Measurements from ENCODE around the gene CRTC3. TPM values are rescaled to one million over a fixed set of nuclear protein-coding genes. Genes with fewer than 3 reads are reported as not detected.
A peak's percentile ranks its signal among the peaks of the same experiment; 100 is the strongest.

Gene CRTC3, protein sequence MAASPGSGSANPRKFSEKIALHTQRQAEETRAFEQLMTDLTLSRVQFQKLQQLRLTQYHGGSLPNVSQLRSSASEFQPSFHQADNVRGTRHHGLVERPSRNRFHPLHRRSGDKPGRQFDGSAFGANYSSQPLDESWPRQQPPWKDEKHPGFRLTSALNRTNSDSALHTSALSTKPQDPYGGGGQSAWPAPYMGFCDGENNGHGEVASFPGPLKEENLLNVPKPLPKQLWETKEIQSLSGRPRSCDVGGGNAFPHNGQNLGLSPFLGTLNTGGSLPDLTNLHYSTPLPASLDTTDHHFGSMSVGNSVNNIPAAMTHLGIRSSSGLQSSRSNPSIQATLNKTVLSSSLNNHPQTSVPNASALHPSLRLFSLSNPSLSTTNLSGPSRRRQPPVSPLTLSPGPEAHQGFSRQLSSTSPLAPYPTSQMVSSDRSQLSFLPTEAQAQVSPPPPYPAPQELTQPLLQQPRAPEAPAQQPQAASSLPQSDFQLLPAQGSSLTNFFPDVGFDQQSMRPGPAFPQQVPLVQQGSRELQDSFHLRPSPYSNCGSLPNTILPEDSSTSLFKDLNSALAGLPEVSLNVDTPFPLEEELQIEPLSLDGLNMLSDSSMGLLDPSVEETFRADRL
- total RNA-seq (12.3 and 18.3 TPM in 2 replicates), polyA plus RNA-seq (18.9 and 23.4 TPM in 2 replicates), polyA minus RNA-seq (ENCODE audit: low replicate concordance) (31.0 and 36.9 TPM in 2 replicates)
- 13.7 and 21.2 TPM in 2 replicates for polyA plus RNA-seq (2012)

DNA sequence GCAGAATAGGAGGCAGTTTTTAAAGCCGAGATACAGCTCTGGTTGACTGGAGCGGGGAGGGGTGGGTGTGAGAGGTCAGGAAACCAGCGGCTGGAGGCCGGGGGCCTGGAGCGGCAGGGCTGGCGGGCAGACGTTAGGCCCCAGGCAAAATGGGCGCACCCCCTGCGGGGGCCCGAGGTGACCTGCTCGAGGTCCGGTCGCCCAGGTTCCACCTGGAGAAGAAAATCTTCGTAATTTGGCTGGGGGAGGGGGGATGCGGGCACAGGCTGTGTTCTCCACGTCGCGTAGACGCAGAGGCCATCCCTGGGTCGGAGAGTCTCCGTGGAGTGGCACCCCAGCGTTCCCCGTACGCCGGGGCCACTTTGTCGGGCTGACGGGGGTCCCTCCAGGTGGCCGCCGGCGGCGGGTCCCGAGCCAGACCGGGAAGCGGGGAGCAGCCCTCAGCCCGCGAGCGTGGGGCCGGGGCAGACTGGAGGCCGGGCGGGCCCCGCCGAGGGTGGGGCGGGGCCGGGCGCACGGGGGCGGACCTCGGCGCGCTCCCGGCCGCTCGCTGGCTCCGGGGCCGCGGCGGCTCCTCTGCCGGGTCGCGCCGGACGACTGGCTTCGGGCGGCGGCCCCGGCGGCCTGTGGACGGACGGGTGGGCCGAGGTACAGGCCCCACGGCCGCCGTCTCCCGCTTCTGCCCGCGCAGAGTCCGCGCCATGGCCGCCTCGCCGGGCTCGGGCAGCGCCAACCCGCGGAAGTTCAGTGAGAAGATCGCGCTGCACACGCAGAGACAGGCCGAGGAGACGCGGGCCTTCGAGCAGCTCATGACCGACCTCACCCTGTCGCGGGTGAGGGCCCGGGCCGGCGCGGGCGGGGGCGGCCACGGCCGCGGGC, at the start of gene CRTC3:
CRTC3 (plus strand) TSS at position 553 of the 879 bp plus-strand sequence; CDS start at position 702, 149 bp downstream.
- peak; percentile 60 to 64 for DNase-seq (ENCODE audit: low read depth in 2 of 2)
- no peak for TF ChIP-seq EZH2 (IDR thresholded peaks at IDR 0.05; ENCODE audit: low read length, missing control alignments)
- TF ChIP-seq, protein P1, sequence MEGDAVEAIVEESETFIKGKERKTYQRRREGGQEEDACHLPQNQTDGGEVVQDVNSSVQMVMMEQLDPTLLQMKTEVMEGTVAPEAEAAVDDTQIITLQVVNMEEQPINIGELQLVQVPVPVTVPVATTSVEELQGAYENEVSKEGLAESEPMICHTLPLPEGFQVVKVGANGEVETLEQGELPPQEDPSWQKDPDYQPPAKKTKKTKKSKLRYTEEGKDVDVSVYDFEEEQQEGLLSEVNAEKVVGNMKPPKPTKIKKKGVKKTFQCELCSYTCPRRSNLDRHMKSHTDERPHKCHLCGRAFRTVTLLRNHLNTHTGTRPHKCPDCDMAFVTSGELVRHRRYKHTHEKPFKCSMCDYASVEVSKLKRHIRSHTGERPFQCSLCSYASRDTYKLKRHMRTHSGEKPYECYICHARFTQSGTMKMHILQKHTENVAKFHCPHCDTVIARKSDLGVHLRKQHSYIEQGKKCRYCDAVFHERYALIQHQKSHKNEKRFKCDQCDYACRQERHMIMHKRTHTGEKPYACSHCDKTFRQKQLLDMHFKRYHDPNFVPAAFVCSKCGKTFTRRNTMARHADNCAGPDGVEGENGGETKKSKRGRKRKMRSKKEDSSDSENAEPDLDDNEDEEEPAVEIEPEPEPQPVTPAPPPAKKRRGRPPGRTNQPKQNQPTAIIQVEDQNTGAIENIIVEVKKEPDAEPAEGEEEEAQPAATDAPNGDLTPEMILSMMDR (conservative IDR thresholded peaks at IDR 0.05 in 1 of 2, IDR thresholded peaks at IDR 0.05 in 1 of 2; ENCODE audit: low read depth in 1 of 2, low read length in 2 of 2), result no peak

DNA sequence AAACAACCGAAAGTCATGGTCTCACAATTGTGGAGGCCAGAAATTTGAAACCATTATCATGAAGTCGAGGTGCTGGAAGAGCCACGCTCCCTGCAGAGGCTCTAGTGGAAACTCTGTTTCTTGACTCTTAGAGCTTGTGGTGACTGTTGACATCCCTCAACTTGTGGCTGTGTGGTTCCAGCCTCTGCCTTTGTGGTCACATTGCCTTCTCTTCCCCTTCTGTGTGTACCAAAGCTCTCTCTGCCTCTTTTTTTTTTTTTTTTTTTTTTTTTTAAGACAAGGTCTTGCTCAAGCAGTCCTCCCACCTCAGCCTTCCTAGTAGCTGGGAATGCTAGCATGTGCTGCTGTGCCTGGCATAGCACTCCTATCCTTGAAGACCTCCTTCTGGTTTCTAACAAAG, 48.7 kb upstream of the CRTC3 start:
- Histone ChIP-seq H3K9me3 (ENCODE audit: control insufficient read depth, insufficient read depth, low read depth, low read length) (no peaks in the 10 kb centered on the region), H3K36me3 (ENCODE audit: control insufficient read depth, insufficient read depth, low read length) (peaks cover 18% of the 10 kb centered on the region), H3K4me3 (replicated peaks in 1 of 4; ENCODE audit: control extremely low read depth in 1 of 4, insufficient read depth in 1 of 4, low read depth in 3 of 4, low read length in 4 of 4) (no peak overlapping the region), H3K27ac (ENCODE audit: insufficient read depth, low read length) (no peak overlapping the region), H4K20me1 (ENCODE audit: control insufficient read depth, extremely low read depth, insufficient read depth, low read length) (no peaks in the 10 kb centered on the region), H3K79me2 (ENCODE audit: control insufficient read depth, insufficient read depth, low read length) (no peaks in the 10 kb centered on the region), H2AFZ (ENCODE audit: low read length) (no peak overlapping the region), H3K4me1 (ENCODE audit: control insufficient read depth, extremely low read depth, insufficient read depth, low read length) (no peaks in the 10 kb centered on the region), H3K4me2 (ENCODE audit: extremely low read depth, insufficient read depth, low read length) (no peak overlapping the region), H3K27me3 (ENCODE audit: control insufficient read depth, insufficient read depth, low read length) (no peaks in the 10 kb centered on the region), H3K9ac (ENCODE audit: insufficient read depth, low read length) (no peak overlapping the region)
- no peak for TF ChIP-seq EZH2 (IDR thresholded peaks at IDR 0.05; ENCODE audit: low read length, missing control alignments)
- TF ChIP-seq, protein P1 (conservative IDR thresholded peaks at IDR 0.05 in 1 of 2, IDR thresholded peaks at IDR 0.05 in 1 of 2; ENCODE audit: low read depth in 1 of 2, low read length in 2 of 2), result no peak
- DNase-seq (ENCODE audit: low read depth in 2 of 2), result peak in 1 of 2 donors; percentile 52

More for the DNA sequence above, at the start of gene CRTC3:
- H3K9ac ChIP-seq (ENCODE audit: insufficient read depth, low read length), result peak within 1 kb of the TSS; percentile 84
- H3K9me3 ChIP-seq (ENCODE audit: control insufficient read depth, insufficient read depth, low read depth, low read length), result no peaks in the 10 kb centered on the region
- H3K79me2 ChIP-seq (ENCODE audit: control insufficient read depth, insufficient read depth, low read length), result peaks cover 35% of the 10 kb centered on the region
- H2AFZ ChIP-seq (ENCODE audit: low read length), result peak within 1 kb of the TSS; percentile 73
- peak within 1 kb of the TSS; percentile 85 for H3K4me2 ChIP-seq (ENCODE audit: extremely low read depth, insufficient read depth, low read length)
- no peaks in the 10 kb centered on the region for H3K27me3 ChIP-seq (ENCODE audit: control insufficient read depth, insufficient read depth, low read length)
- no peaks in the 10 kb centered on the region for H4K20me1 ChIP-seq (ENCODE audit: control insufficient read depth, extremely low read depth, insufficient read depth, low read length)
- H3K36me3 ChIP-seq (ENCODE audit: control insufficient read depth, insufficient read depth, low read length), result no peaks in the 10 kb centered on the region
- H3K4me3 ChIP-seq (replicated peaks in 1 of 4; ENCODE audit: control extremely low read depth in 1 of 4, insufficient read depth in 1 of 4, low read depth in 3 of 4, low read length in 4 of 4), result peak within 1 kb of the TSS; percentile 81 to 94 (median 88)
- H3K4me1 ChIP-seq (ENCODE audit: control insufficient read depth, extremely low read depth, insufficient read depth, low read length), result peaks cover 4% of the 10 kb centered on the region
- peak within 1 kb of the TSS; percentile 79 for H3K27ac ChIP-seq (ENCODE audit: insufficient read depth, low read length)

Measured in fibroblast of lung (primary cell).